SK-N-SH treated with all-trans-retinoic acid at 6 μM for 48 hours (cell line): ENCODE measurements around the gene GMIP.
A peak's percentile ranks its signal among the peaks of the same experiment; 100 is the strongest.

Experiments
- ATAC-seq: fragments of 200-7000 bp; cut with Tn5 transposase; 3 replicates; pipeline ENCODE4 v1.9.1; 2020; ENCODE audit warnings: mild to moderate bottlenecking, moderate library complexity
- ARNTL ChIP-seq: fragments of 450-650 bp; formaldehyde crosslinking; IDR thresholded peaks from 2 replicates; pipeline ENCODE4 v1.5.0; 2020; ENCODE audit warnings: low read depth, mild to moderate bottlenecking, moderate library complexity, borderline replicate concordance
- BACH2 ChIP-seq: fragments of 250-450 bp; sonication (Bioruptor Pico); IDR thresholded peaks from 2 replicates; pipeline ENCODE4 v1.9.0; 2021; ENCODE audit warnings: mild to moderate bottlenecking, borderline replicate concordance
- CREB5 ChIP-seq: fragments of 250-450 bp; sonication (Bioruptor Pico); IDR thresholded peaks from 2 replicates; pipeline ENCODE4 v1.5.1; 2020; ENCODE audit warnings: low read depth, mild to moderate bottlenecking, moderate library complexity
- CSDC2 ChIP-seq: fragments of 250-450 bp; sonication (Bioruptor Pico); IDR thresholded peaks from 2 replicates; pipeline ENCODE4 v1.5.0; 2020; ENCODE audit warnings: mild to moderate bottlenecking, moderate library complexity
- ESRRG ChIP-seq: fragments of 250-450 bp; sonication (Bioruptor Pico); IDR thresholded peaks from 2 replicates; pipeline ENCODE4 v1.6.1; 2021; ENCODE audit warnings: mild to moderate bottlenecking
- GLIS3 ChIP-seq: fragments of 250-450 bp; sonication (Bioruptor Pico); IDR thresholded peaks from 2 replicates; pipeline ENCODE4 v1.5.0; 2020; ENCODE audit warnings: mild to moderate bottlenecking, moderate library complexity
- ISL1 ChIP-seq: fragments of 250-450 bp; sonication (Bioruptor Pico); IDR thresholded peaks from 2 replicates; pipeline ENCODE4 v2.1.2; 2022; ENCODE audit warnings: mild to moderate bottlenecking, moderate library complexity
- OSR1 ChIP-seq: fragments of 250-450 bp; sonication (Bioruptor Pico); IDR thresholded peaks from 2 replicates; pipeline ENCODE4 v1.8.0; 2022; ENCODE audit warnings: moderate library complexity, mild to moderate bottlenecking, inconsistent platforms
- PATZ1 ChIP-seq: fragments of 250-450 bp; sonication (Bioruptor Pico); IDR thresholded peaks from 2 replicates; pipeline ENCODE4 v1.8.0; 2020; ENCODE audit warnings: mild to moderate bottlenecking, moderate library complexity, borderline replicate concordance
- PPARA ChIP-seq: fragments of 250-450 bp; sonication (Bioruptor Pico); IDR thresholded peaks from 2 replicates; pipeline ENCODE4 v1.5.0; 2020; ENCODE audit warnings: mild to moderate bottlenecking, borderline replicate concordance
- RARB ChIP-seq: fragments of 250-450 bp; sonication (Bioruptor Pico); IDR thresholded peaks from 2 replicates; pipeline ENCODE4 v1.8.0; 2021; ENCODE audit warnings: mild to moderate bottlenecking, moderate library complexity
- SNAI2 ChIP-seq: fragments of 250-450 bp; sonication (Bioruptor Pico); IDR thresholded peaks from 2 replicates; pipeline ENCODE4 v1.5.0; 2020; ENCODE audit warnings: mild to moderate bottlenecking, moderate library complexity
- TCF4 ChIP-seq: fragments of 250-450 bp; sonication (Bioruptor Pico); IDR thresholded peaks from 2 replicates; pipeline ENCODE4 v1.8.0; 2021; ENCODE audit warnings: mild to moderate bottlenecking, moderate library complexity, borderline replicate concordance
- TOX ChIP-seq: fragments of 250-450 bp; sonication (Bioruptor Pico); IDR thresholded peaks from 2 replicates; pipeline ENCODE4 v1.8.0; 2021; ENCODE audit warnings: mild to moderate bottlenecking, moderate library complexity, borderline replicate concordance
- ZFP3 ChIP-seq: fragments of 250-450 bp; sonication (Bioruptor Pico); IDR thresholded peaks from 2 replicates; pipeline ENCODE4 v1.5.0; 2020; ENCODE audit warnings: mild to moderate bottlenecking, moderate library complexity
- ZFP30 ChIP-seq: fragments of 450-650 bp; formaldehyde crosslinking; IDR thresholded peaks from 2 replicates; pipeline ENCODE4 v1.5.0; 2022; ENCODE audit warnings: mild to moderate bottlenecking, moderate library complexity
- ZNF565 ChIP-seq: fragments of 450-650 bp; formaldehyde crosslinking; conservative IDR thresholded peaks from 2 replicates; pipeline ENCODE4 v1.5.0; 2020; ENCODE audit warnings: low read depth, mild to moderate bottlenecking, moderate library complexity
- ZNF8 ChIP-seq: fragments of 450-650 bp; formaldehyde crosslinking; IDR thresholded peaks from 2 replicates; pipeline ENCODE4 v1.5.0; 2020; ENCODE audit warnings: mild to moderate bottlenecking, moderate library complexity
- TF ChIP-seq, protein P1 (sequence below): fragments of 250-450 bp; sonication (Bioruptor Pico); IDR thresholded peaks from 2 replicates; pipeline ENCODE4 v1.8.0; 2021; ENCODE audit warnings: low read depth, mild to moderate bottlenecking, moderate library complexity, borderline replicate concordance
- TF ChIP-seq, protein P2 (sequence below): fragments of 250-450 bp; sonication (Bioruptor Pico); IDR thresholded peaks from 2 replicates; pipeline ENCODE4 v1.5.1; 2021; ENCODE audit warnings: mild to moderate bottlenecking, moderate library complexity
- TF ChIP-seq, protein P3 (sequence below): fragments of 250-450 bp; sonication (Bioruptor Pico); IDR thresholded peaks from 2 replicates; pipeline ENCODE4 v1.5.0; 2020; ENCODE audit warnings: mild to moderate bottlenecking, moderate library complexity

Gene GMIP

DNA sequence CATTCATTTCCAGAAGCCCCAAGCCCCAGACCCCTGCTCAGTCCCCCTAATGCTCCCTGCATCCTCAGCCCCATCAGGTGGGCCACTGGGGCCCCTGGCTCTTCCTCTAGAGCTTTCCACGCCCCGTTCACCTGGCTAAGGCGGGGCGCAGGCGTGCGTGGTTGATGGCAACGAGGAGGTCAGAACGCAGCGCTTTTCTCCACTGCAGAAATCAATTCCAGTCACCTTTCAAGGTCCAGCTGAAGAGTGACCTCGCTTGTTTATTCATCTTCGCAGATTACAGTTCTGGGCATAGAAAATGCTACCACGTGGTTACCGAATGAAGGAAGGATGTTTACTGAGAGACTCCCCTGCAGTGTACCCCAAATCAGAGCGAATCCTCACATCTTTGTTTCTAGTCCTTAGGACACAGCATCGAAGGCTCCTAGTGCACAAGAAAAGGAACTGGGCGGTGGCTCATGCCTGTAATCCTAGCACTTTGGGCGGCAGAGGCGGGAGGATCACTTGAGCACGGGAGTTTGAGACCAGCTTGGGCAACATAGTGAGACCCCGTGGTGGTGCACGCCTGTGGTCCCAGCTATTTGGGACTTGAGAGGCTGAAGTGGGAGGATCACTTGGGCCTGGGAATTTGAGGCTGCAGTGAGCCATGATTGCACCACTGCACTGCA lies 24.1 kb downstream of the GMIP start:
- ATAC-seq: no peak

DNA sequence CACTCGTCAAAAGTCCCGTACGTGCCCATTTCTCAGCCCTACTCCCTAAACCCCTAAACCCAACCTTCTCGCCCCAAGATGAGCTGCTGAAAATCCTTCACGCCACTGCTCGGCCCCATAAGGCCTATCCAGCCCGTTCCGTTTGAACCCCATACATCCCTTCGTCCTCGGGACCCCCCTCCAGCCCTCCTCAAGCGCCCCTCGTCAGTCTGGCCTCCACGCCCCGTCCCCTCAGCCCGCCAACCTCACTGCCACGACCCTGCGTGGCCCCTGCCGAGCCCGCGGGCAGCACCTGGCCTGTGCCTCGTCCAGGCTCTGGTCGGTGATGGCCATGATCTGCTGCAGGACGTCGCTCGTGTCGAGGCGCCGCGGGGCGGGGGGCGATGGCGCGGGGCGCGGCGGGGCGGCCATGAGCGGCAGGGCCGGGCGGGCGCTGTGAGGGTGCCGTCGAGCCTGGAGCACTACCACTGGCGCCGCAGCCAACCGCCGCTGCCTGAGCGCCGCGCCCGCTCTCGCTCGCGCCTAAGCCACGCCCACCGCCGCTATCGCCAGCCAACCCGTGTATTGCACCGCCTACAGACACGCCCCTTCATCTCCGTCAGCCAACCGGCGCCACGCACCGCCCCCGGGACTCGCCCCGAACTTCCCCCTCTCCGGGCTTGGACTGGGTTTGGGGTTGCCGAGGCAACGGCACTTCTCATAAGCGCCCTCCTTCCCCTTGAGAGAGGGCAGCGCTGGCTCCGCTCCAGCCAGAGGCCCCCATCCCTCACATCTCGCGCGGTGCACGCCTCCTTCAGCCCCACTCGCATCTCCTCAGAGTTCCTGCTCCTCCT lies 25.0 kb downstream of the GMIP start, which contains the start of gene PBX4:
PBX4 (minus strand) TSS at position 469 of the 833 bp plus-strand sequence; CDS start at position 411, 58 bp downstream.
- ATAC-seq: peak; percentile 97
- TF ChIP-seq TCF4 (CRISPR knock-in tag) (no peak), RARB (CRISPR knock-in tag) (no peak), BACH2 (CRISPR knock-in tag) (no peak), TOX (CRISPR knock-in tag) (no peak), ZNF8 (CRISPR knock-in tag) (no peak)
- TF ChIP-seq, all 23 proteins: peak for 0

More for the DNA sequence above, 24.1 kb downstream of the GMIP start:
- TF ChIP-seq TCF4 (CRISPR knock-in tag) (no peak), TOX (CRISPR knock-in tag) (no peak), ISL1 (no peak), RARB (CRISPR knock-in tag) (no peak), ARNTL (no peak), ESRRG (CRISPR knock-in tag) (no peak), ZFP30 (CRISPR knock-in tag) (no peak), ZFP3 (no peak), SNAI2 (CRISPR knock-in tag) (no peak), GLIS3 (CRISPR knock-in tag) (no peak), CSDC2 (CRISPR knock-in tag) (no peak), ZNF8 (CRISPR knock-in tag) (no peak), OSR1 (CRISPR knock-in tag) (no peak), BACH2 (CRISPR knock-in tag) (no peak), PATZ1 (no peak), ZNF565 (CRISPR knock-in tag) (no peak)
- TF ChIP-seq, protein P1, sequence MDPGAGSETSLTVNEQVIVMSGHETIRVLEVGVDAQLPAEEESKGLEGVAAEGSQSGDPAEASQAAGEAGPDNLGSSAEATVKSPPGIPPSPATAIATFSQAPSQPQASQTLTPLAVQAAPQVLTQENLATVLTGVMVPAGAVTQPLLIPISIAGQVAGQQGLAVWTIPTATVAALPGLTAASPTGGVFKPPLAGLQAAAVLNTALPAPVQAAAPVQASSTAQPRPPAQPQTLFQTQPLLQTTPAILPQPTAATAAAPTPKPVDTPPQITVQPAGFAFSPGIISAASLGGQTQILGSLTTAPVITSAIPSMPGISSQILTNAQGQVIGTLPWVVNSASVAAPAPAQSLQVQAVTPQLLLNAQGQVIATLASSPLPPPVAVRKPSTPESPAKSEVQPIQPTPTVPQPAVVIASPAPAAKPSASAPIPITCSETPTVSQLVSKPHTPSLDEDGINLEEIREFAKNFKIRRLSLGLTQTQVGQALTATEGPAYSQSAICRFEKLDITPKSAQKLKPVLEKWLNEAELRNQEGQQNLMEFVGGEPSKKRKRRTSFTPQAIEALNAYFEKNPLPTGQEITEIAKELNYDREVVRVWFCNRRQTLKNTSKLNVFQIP (CRISPR knock-in tag): no peak
- TF ChIP-seq, protein P2, sequence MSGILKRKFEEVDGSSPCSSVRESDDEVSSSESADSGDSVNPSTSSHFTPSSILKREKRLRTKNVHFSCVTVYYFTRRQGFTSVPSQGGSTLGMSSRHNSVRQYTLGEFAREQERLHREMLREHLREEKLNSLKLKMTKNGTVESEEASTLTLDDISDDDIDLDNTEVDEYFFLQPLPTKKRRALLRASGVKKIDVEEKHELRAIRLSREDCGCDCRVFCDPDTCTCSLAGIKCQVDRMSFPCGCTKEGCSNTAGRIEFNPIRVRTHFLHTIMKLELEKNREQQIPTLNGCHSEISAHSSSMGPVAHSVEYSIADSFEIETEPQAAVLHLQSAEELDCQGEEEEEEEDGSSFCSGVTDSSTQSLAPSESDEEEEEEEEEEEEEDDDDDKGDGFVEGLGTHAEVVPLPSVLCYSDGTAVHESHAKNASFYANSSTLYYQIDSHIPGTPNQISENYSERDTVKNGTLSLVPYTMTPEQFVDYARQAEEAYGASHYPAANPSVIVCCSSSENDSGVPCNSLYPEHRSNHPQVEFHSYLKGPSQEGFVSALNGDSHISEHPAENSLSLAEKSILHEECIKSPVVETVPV (CRISPR knock-in tag): no peak

- TF ChIP-seq OSR1 (CRISPR knock-in tag) (no peak), PPARA (CRISPR knock-in tag) (no peak), ESRRG (CRISPR knock-in tag) (no peak), CREB5 (no peak), ZNF8 (CRISPR knock-in tag) (no peak), CSDC2 (CRISPR knock-in tag) (no peak), ZFP3 (no peak), PATZ1 (no peak), SNAI2 (CRISPR knock-in tag) (no peak), BACH2 (CRISPR knock-in tag) (no peak)
- TF ChIP-seq, protein P3, sequence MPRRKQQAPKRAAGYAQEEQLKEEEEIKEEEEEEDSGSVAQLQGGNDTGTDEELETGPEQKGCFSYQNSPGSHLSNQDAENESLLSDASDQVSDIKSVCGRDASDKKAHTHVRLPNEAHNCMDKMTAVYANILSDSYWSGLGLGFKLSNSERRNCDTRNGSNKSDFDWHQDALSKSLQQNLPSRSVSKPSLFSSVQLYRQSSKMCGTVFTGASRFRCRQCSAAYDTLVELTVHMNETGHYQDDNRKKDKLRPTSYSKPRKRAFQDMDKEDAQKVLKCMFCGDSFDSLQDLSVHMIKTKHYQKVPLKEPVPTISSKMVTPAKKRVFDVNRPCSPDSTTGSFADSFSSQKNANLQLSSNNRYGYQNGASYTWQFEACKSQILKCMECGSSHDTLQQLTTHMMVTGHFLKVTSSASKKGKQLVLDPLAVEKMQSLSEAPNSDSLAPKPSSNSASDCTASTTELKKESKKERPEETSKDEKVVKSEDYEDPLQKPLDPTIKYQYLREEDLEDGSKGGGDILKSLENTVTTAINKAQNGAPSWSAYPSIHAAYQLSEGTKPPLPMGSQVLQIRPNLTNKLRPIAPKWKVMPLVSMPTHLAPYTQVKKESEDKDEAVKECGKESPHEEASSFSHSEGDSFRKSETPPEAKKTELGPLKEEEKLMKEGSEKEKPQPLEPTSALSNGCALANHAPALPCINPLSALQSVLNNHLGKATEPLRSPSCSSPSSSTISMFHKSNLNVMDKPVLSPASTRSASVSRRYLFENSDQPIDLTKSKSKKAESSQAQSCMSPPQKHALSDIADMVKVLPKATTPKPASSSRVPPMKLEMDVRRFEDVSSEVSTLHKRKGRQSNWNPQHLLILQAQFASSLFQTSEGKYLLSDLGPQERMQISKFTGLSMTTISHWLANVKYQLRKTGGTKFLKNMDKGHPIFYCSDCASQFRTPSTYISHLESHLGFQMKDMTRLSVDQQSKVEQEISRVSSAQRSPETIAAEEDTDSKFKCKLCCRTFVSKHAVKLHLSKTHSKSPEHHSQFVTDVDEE (CRISPR knock-in tag): no peak
- TF ChIP-seq, protein P1 (CRISPR knock-in tag): no peak
- no peak for ATAC-seq
These were observed 28.4 kb downstream of the GMIP start for GRCh38 chr19:19615086-19615485.
